Measurements from ENCODE around the gene KCTD21.
A peak's percentile ranks its signal among the peaks of the same experiment; 100 is the strongest.

The KCTD21 gene

DNA sequence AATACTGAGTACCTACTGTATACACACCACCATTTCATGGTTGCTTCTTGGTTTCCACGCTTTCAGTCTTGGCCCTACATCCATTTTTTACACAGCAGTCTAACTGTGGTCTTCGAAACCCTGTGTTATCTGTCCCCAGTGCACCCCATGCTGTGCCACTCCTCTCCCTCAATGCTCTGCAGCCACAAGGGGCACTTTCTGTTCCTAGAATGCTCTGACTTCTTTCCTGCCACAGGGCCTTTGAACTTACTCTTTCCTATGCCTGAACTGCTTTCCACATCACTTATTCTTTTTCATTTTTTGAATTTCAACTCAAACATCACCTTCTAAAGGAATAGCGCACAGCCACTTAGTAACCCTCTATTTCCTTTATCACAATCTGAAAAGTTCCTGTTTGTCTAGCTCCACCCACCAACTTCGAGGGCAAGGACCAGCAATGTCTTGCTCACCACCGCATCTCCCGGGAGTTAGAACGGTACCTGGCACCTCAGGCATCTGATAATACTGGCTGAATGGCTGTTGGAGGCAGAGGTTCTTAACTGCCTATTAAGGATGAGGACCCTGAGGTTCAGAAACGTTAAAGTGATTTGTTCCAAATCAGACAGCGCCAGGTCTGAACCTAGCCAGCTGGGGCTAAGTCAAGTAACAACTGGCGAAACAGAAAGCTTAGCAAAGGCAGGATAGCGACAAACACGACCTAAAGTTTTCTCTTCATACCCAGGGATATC, 49.6 kb downstream of the KCTD21 start:
- DNase-seq: peak; percentile 59

DNA sequence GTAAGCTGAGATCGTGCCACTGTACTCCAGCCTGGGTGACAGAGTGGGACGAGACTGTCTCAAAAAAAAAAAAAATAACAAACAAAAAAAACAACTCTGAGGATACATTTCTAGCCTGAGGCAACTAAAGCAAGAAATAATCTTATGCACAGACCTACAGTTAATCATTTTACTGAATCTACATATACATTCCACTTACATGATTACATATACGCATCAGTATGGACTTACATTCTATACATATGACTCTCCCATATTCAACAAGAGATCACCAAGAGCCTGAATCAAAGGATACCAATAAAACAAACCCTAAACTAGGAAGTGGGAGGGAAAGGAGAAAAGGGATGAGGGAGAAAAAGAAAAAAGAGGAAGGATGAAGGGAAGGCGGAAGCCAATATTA, 50.1 kb downstream of the KCTD21 start:
- DNase-seq: no peak

DNA sequence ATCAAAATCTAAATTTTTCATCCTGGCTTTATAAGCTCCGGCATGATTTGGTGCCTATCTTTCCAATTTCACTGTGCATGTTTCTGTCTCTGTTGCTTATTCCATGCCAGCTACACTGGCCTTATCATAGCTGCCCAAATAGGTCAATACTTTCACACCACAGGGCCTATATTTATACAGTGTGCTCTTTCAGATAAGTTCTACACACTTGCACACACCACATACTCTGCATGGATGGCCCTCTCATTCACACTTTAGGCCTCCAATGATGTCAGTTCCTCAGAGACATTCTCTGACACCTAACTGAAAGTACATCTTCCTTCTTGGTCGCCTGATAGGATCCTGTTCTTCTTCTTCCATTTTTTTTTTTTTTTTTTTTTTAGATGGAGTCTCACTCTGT, 56.0 kb downstream of the KCTD21 start:
- no peak for DNase-seq

DNA sequence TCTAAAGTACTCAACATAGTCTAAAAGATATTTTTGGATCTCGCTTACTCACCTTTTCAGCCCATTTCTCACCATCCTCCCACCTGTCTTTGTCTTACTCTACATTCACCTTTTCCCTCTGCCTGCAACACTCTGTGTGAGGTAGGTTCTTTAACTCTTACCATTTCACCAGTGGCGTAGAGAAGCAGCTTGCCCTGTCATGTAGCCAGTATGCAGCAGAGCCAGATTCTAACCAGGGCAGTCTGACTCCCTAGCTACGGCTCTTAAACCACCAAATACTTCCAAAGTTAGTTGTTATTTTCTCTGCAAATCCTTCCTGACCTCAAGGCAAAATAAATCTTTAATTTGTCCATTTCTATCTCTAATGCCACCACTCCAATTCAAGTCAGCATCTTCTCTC, 56.5 kb downstream of the KCTD21 start:
- DNase-seq: no peak

DNA sequence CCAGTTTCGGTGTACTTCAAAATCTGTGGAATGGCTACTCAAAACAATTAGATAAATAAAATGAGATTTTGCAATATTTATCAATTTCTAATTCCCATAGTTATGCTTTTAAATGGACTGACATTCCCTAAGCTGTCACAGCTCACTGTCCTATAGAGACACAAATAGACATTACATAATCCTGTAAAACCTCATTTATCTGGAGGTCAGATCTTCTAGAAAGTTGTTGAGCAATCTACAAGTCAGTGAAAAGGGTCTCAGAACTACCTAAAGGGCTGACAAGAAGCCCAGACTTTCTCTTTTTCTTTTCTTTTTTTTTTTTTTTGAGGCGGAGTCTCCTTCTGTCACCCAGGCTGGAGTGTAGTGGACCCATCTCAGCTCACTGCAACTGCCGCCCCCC, 61.0 kb downstream of the KCTD21 start:
- DNase-seq: no peak
